Adrenal gland (tissue), 12 donors: ENCODE data around the gene PMS2. TPM values are rescaled to one million over a fixed set of nuclear protein-coding genes. Genes with fewer than 3 reads are reported as not detected.

Experiments
- DNase-seq, 7 donors: peaks; one replicate each; pipeline ENCODE4 v3.0.0-alpha.2; 2019 to 2020
- H3K27ac ChIP-seq, 5 donors: fragments of 200-600 bp; sonication (generic) in 4 of 5; 1 replicate in 3 of 5; 2 replicates in 2 of 5; pipeline versions ENCODE4 v1.5.1 to v1.8.0; 2016 to 2020; ENCODE audit warnings: mild to moderate bottlenecking in 1 of 5
- H3K27me3 ChIP-seq: fragments of 200-600 bp; 2 replicates; pipeline ENCODE4 v1.8.0; 2021
- H3K36me3 ChIP-seq, 2 donors: fragments of 200-600 bp; replicated peaks in 1 of 2; 1 replicate in 1 of 2; 2 replicates in 1 of 2; pipeline versions ENCODE4 v1.5.1 to v1.8.0; 2018 to 2022
- H3K4me1 ChIP-seq, 2 donors: fragments of 200-600 bp; replicated peaks in 1 of 2; 1 replicate in 1 of 2; 2 replicates in 1 of 2; pipeline versions ENCODE4 v1.5.1 to v1.8.0; 2018 to 2021
- H3K4me3 ChIP-seq, 4 donors: fragments of 200-600 bp; sonication (generic) in 3 of 4; one replicate each; pipeline ENCODE4 v1.5.1; 2016 to 2018
- H3K9me3 ChIP-seq, 3 donors: fragments of 200-600 bp; sonication (generic) in 1 of 3; replicated peaks in 1 of 3; 1 replicate in 2 of 3; 2 replicates in 1 of 3; pipeline versions ENCODE4 v1.5.1 to v1.8.0; 2016 to 2021
- CTCF ChIP-seq, 6 experiments: fragments of 450-650 bp in 4 of 6; fragments of 200-600 bp in 2 of 6; sonication (generic) in 1 of 6; IDR thresholded peaks; 1 replicate in 5 of 6; 2 replicates in 1 of 6; pipeline versions ENCODE4 v1.5.1 to v1.8.0; 2016 to 2021; ENCODE audit warnings: antibody characterized with exemption in 6 of 6, mild to moderate bottlenecking in 2 of 6, moderate library complexity in 1 of 6
- POLR2A ChIP-seq, 2 donors: fragments of 450-650 bp; IDR thresholded peaks; one replicate each; pipeline ENCODE4 v1.6.1; 2017; ENCODE audit warnings: antibody characterized with exemption in 2 of 2, mild to moderate bottlenecking in 2 of 2, moderate library complexity in 1 of 2
- WGBS, 4 donors: extraction: QIAGEN DNeasy Blood & Tissue Kit in 2 of 4; methylation state at CpG; one replicate each; pipeline versions ENCODE4 v1.1.5 to v1.1.7; 2013 to 2017; 5-methylcytosine and 5-hydroxymethylcytosine counted together
- intact Hi-C, 2 donors: fragments of 100-400 bp; cut with DNase I; formaldehyde crosslinking; loops; one replicate each; pipeline versions ENCODE4 v1.14.1 to v1.15.0; 2022 to 2023
- polyA plus RNA-seq, 3 donors: library from polyadenylated mRNA; stranded (reverse); fragments of 200-250 nt in 2 of 3; fragments of 350-450 nt in 1 of 3; fragmentation: Illumina TruSeq in 1 of 3; extraction: RNeasy Lipid Tissue Mini Kit (QIAGEN cat#74804) in 1 of 3; gene quantifications; one replicate each; pipeline ENCODE4 v1.2.3, GENCODE V29; 2013 to 2014
- total RNA-seq, 9 donors: library from RNA; depleted of rRNA in 4 of 9; stranded (reverse); fragments of >200 nt in 4 of 9; fragments of 120-200 nt in 1 of 9; fragmentation: NEBNext Ultra II Directional in 1 of 9; extraction: Animal tissue kit (Norgen Biotek cat#: 25700) in 1 of 9; gene quantifications; one replicate each; pipeline versions ENCODE4 v1.1.0 to v1.2.4, GENCODE V29; 2013 to 2023
- donor health status: healthy with polysubstance abuse.
- donor health status: Bipolar disorder and iron deficiency.
- donor health status: DM: yes; HTN: yes; CAD: no.
- donor health status: DM: no; HTN: no; CAD: no.
- donor health status: DM: no; HTN: no; CAD: no.
- donor health status: DM: yes; HTN: yes; CAD: no.

Gene PMS2
- total and polyA plus RNA-seq, 12 donors = 4.7 to 18.0 (median 13.7) TPM

DNA sequence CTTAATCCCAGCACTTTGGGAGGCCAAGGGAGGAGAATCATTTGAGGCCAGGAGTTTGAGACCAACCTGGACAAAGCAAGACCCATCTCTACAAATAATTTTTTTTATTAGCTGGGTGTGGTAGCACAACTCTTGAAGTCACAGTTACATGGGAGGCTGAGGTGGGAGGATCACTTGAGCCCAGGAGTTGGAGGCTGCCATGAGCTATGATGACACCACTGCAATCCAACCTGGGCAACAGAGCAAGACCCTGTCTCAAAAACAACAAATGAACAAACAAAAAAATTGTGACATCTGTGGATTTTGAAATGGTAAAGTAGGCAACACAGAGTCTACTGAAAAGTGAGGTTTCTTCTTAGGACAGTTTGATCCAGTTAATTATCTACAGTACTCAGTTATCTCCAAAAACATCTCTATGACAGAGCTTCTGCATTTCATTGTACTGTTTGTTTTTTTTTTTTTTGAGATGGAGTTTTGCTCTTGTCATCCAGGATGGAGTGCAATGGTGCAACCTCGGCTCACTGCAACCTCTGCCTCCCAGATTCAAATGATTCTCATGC lies 19.0 kb upstream of the PMS2 start:
- H3K27ac ChIP-seq = peak overlapping the region in 1 of 5 donors; percentile 10
- intact Hi-C loops = no loop called here
- H3K36me3 ChIP-seq = peaks cover 0 to 71% of the 10 kb centered on the region in 2 donors
- DNase-seq = peak in 1 of 7 donors; percentile 4
- H3K9me3 ChIP-seq = no peaks in the 10 kb centered on the region
- no peaks in the 10 kb centered on the region for H3K27me3 ChIP-seq
- no peak overlapping the region for H3K4me3 ChIP-seq
- H3K4me1 ChIP-seq = no peaks in the 10 kb centered on the region
- TF ChIP-seq CTCF (IDR thresholded peaks at IDR 0.05) (no peak), POLR2A (IDR thresholded peaks at IDR 0.05) (no peak)
- 79 to 100% (median 93%) methylated on average over 1 of the region's 1 CpG for WGBS, 4 donors

- H3K27ac ChIP-seq = peak overlapping the region in 2 of 5 donors; percentile 70 to 86
- H3K36me3 ChIP-seq = peaks cover 0 to 76% of the 10 kb centered on the region in 2 donors
- intact Hi-C loops = no loop called here
- H3K4me1 ChIP-seq = no peaks in the 10 kb centered on the region
- H3K9me3 ChIP-seq = no peaks in the 10 kb centered on the region
- 69 to 78% (median 72%) methylated on average over 8 to 12 of the region's 12 CpGs for WGBS, 4 donors
- H3K4me3 ChIP-seq = no peak overlapping the region
- no peaks in the 10 kb centered on the region for H3K27me3 ChIP-seq
- DNase-seq = no peak
- no peak for TF ChIP-seq CTCF (IDR thresholded peaks at IDR 0.05)
- TF ChIP-seq POLR2A (IDR thresholded peaks at IDR 0.05) = no peak
Measured at GRCh38 chr7:6026820-6027311, 18.0 kb upstream of the PMS2 start.

DNA sequence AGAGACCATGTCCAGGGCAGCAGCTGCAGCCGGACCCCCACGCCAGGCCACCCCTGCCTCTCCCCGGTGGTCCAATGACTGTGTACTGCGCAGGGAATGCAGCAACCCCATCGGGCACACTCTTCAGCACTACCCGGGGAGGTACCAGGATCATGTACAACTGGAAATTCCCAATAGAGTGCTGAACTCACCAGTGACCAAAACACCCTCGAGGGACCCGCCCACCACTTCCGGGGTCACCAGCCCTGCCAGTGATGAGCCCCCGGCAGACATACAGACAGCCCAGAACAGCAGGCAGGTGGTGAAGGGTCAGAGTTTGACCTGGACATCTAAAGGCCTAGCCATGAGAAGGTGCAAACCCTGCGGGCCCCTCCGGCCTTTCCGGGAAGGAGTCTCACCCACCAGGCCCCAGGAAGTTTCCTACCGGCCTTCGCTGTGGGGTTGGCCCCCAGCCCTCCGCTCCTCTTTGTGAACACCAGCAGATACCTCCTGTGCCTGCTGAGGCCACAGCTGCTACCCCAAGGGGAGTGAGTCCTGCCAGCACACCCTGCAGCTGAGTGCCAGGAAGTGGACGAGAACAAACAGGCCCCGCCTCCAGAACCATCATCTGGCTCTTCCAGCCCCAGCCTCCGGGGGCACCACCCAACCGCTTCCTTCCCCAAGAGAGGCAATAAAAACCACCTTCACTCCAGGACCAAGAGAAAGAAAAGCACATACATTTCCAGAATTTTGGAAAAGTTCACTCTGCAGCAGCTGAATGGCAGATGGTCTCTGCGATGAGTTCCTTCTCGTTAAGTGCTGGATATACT lies 17.4 kb upstream of the PMS2 start:
- peak overlapping the region in 1 of 4 donors; percentile 3 for H3K4me3 ChIP-seq

More for the DNA sequence above, 17.4 kb upstream of the PMS2 start:
- no peaks in the 10 kb centered on the region for H3K27me3 ChIP-seq
- WGBS, 4 donors = 74 to 81% (median 78%) methylated on average over 12 to 22 of the region's 22 CpGs
- intact Hi-C loops = no loop called here
- no peaks in the 10 kb centered on the region for H3K9me3 ChIP-seq
- peak; percentile 31 to 78 (median 69) for DNase-seq
- H3K4me1 ChIP-seq = no peaks in the 10 kb centered on the region
- H3K27ac ChIP-seq = peak overlapping the region in 3 of 5 donors; percentile 30 to 86 (median 70)
- H3K36me3 ChIP-seq = peaks cover 0 to 78% of the 10 kb centered on the region in 2 donors
- TF ChIP-seq CTCF (IDR thresholded peaks at IDR 0.05) (peak in 5 of 6 experiments; percentile 5 to 33 (median 26)), POLR2A (IDR thresholded peaks at IDR 0.05) (no peak)
